NCI-H2029 treated with DMSO at 0.1 percent for 48 hours (cell line): ENCODE results near the gene YIPF3.
A peak's percentile ranks its signal among the peaks of the same experiment; 100 is the strongest.
"Not testable (repeated sequence)": the region's sequence is repeated elsewhere in the genome, so short reads cannot be mapped to it uniquely, and the experiment has no call there.

ENCODE experiments used
- DNase-seq: peaks from one replicate; lab custom pipeline; 2025; lab: John Stamatoyannopoulos, UW

Gene YIPF3

DNA sequence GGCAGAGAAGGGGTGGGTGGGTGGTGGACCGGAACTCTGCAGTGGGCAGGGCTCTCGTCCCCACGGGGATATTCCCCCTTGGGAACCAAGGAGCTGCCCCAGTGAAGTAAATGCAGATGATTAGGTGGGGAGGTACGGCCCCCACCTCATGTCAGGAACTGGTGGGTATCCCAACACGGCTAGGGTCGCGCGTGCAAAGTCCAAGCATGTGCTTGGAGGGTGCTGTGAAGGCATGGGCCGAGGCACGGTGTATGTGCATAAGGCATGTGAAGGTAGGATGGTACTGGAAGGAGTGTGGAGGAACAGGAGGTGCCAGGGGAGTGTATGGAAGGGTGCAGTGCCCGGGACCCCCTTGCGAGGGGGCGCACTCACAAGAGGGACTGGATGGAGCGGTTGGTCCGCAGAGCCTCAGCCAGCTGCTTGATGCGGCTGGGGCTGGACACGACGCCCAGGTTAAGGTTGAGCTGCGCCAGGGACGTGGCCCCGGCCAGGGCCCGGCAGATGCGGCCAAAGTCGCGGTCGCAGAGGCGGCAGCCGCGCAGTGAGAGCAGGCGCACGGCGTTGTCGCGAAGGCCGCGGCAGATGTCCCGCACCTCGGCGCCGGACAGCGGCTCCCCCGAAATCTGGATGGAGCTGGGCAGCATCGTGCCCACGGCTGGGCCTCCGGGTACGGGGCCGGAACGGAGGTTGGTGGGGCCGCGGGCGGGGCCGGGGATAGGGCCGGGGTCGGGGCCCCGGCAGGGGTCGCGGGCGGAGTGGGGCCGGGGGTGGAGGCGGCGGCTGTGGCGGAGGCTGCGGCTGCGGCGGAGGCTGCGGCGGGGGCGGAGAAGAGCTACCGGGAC lies 7.4 kb downstream of the YIPF3 start:
- no peak for DNase-seq

- DNase-seq, result no peak
Measured at GRCh38 chr6:43508481-43509141, 8.1 kb downstream of the YIPF3 start.

DNA sequence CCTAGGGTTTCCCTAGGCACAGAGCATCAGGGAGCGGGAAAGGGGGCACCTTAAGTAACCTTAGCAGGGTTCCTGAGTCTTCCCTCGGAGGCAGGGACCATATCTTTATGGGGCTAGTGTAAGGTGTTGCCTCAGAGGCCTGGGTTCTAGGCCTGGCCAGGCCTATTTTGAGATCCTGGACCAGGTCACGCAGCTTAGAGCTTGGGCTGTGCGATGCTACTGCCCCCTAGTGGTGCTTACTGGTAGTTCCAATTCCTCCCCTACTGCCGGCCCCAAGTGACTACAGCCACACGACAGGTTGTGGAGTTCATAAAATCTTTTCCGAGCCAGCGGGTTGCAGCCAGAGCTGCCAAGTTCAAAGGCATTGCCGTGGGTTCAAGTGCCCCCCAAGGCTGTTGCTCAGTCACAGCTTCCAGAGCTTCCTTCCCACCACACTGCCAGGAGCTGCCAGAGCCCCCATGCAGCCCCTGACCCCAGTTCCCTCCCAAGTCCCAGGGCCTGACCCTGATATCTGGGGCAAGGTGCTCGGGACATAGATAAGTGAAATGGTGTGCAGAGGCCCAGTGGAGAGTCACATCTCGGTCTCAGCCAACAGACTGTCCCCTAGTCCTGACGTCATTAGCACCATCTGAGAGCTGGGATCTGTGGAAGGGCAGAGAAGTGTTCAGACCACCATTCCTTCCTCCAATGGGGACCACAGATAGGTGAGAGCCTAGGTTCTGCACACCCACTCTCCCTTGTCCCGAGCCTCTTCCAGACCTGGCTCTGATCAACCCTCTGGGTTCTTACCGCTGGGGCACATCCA lies 9.9 kb downstream of the YIPF3 start:
- peak; percentile 55 for DNase-seq

GRCh38 chr6:43506171-43506570 lies 10.6 kb downstream of the YIPF3 start:
- no peak for DNase-seq

DNA sequence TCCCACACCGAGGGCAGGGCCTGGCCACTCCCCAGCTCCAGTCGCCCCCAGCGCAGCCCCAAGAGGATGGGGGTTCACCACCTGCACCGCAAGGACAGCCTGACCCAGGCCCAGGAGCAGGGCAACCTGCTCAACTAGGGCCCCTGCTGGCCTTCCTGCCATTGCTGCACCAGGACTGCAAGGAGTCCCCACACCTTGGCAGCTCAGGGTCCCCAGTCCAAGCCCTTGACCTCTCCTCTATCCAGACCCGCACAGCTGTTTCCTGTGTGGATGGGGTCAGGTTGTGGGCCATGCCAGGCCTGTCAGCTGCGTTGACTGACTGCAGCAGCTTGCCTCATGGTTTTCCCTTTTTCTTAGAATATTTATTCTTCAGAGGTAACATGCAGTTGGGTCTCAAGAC lies 11.0 kb downstream of the YIPF3 start:
- no peak for DNase-seq

DNA sequence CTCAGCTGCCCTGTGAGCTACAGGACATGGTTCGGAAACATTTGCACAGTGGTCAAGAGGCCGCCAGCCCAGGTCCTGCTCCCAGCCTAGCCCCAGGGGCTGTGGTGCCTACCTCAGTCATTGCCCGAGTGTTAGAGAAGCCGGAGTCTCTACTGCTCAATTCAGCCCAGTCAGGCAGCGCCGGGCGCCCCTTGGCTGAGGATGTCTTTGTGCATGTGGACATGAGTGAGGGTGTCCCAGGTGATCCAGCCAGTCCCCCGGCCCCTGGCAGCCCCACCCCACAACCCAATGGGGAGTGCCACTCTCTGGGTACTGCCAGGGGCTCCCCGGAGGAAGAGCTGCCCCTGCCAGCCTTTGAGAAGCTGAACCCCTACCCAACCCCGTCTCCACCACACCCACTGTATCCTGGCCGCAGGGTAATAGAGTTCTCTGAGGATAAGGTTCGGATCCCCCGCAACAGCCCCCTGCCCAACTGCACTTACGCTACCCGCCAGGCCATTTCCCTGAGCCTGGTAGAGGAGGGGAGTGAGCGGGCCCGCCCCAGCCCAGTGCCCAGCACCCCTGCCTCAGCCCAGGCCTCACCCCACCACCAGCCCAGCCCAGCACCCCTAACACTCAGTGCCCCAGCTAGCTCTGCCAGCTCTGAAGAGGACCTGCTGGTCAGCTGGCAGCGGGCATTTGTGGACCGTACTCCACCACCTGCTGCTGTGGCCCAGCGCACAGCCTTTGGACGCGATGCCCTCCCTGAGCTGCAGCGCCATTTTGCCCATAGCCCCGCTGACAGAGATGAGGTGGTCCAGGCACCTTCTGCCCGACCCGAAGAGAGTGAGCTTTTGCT lies 11.8 kb downstream of the YIPF3 start:
- DNase-seq, result no peak

DNA sequence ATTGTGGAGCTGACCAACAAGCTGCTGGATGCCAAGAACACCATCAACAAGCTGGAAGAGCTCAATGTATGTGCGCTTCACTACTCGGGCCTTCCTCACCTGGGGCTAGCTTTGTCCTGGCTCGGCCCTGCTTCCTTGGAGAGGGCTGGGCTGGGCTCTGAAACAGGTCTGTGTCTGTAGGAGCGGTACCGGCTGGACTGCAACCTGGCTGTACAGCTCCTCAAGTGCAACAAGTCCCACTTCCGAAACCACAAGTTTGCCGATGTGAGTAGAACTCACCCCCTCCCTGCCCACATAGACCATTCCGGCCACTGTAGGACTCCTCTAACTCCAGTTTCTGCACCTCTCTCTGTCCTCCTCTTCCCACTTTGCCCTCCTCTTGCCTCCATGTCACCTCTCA lies 13.3 kb downstream of the YIPF3 start:
- no peak for DNase-seq

DNA sequence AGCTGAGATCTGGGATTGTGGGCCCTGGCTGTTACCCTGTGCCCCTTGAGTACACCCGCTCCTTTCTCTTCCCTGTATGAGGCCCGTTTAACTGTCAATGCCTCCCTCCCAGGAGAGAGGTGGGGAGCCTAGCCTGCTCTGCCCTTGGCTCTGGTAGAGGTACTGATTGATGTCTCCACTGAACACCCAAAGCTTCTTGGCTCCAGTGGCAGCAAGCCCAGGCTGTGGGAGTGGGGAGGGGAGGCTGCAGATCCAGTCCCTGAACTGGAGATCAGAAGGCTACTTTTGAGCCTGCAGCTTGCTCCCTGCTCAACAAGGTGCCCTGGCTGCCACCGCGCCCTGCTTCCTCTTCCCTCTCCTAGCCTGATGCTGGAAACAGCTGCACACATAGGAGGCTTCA lies 14.1 kb downstream of the YIPF3 start:
- DNase-seq, result no peak

DNA sequence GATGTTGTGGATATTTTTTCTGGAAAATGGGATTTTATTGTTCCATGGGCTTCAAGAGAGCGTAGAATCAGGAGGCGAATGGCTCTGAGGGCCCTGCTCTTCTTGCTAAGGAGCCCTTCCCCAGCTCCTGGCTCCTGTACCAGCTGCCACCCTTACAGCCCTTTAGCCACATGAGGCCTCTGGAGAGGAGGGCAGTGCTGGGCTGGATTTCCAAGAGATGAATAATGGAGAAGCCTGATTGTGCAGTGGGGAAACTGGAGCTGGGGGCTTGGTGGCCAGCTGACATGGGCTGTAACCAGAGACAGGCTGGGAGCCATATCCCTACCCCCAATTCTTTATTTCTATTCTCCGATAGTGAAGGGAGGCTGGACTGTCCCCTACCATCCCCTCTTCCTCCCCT lies 15.8 kb downstream of the YIPF3 start:
- DNase-seq, result no peak

GRCh38 chr6:43499028-43499815 lies 17.5 kb downstream of the YIPF3 start:
- DNase-seq, result no peak

GRCh38 chr6:43498291-43498690 lies 18.4 kb downstream of the YIPF3 start:
- DNase-seq, result not testable (repeated sequence)

- DNase-seq, result no peak
Measured at GRCh38 chr6:43497689-43498088, 19.0 kb downstream of the YIPF3 start.

DNA sequence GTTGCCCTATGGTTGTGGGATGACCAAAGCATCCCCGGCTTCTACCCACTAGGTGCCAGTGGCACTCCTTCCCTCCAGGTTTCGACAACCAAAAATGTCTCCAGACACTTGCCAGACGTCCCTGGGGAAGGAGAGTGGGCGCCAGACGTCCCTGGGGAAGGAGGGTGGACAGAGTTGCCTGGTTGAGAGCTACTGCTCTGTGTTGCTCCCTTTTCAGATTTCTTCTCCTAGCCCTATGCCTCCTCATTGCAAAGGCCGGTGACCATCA lies 19.7 kb downstream of the YIPF3 start:
- DNase-seq, result no peak

DNA sequence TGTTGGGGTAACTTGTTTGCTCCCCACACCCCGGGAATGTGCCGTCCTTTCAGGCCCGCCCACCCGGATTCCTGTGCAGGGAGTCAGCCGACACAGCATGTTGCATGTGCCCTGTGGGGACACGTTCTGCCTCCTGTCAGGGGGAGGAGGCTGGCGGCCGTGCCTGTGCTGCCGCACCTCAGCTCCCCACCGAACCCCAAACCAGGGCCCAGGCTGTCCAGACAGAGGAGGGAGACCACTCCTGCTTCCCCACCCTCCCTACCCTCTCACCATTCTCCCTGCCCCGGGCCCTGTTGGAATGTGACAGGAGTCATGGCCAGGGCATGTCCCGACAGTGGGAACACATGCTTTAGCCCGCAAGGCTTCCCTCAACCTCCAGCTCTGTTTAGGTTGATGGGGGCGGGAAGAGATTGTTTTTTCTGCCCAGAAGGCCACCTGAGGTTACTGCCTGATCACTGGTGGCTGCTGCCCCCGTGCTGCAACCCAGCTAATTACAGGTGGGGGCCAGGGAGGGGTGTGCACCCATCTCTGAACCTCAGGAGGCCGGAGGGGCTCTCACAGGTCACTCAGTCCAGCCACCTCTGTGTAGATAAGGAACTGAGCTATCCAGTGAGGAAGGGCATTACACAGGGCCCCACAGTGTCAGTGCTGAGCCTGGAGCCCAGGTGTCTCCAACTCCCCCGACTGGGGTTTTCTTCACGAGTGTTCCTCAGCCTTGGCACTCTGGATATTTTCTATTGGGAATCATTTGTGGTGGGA lies 20.2 kb downstream of the YIPF3 start:
- no peak for DNase-seq

- DNase-seq, result no peak
Measured at GRCh38 chr6:43495409-43495941, 21.3 kb downstream of the YIPF3 start.

DNA sequence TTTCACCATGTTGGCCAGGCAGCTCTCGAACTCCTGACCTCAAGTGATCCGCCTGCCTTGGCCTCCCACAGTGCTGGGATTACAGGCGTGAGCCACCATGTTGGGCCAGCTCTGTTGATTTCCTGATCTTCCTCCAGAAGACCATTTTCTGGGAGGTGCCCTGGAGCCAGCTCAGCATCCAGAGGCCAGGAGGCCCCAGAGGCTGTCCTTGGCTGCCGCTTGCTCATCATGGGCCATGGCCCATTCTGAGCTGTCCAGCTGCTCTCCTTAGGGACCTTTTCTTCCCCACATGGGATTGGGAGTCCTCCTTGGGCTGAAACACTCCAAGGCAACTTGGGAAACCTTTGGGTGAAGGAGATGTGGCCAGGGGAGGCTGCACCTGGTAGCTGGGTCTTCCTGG lies 22.0 kb downstream of the YIPF3 start:
- no peak for DNase-seq

- no peak for DNase-seq
Measured at GRCh38 chr6:43494321-43494720, 22.4 kb downstream of the YIPF3 start.

- DNase-seq, result no peak
Measured at GRCh38 chr6:43493833-43494232, 22.9 kb downstream of the YIPF3 start.

DNA sequence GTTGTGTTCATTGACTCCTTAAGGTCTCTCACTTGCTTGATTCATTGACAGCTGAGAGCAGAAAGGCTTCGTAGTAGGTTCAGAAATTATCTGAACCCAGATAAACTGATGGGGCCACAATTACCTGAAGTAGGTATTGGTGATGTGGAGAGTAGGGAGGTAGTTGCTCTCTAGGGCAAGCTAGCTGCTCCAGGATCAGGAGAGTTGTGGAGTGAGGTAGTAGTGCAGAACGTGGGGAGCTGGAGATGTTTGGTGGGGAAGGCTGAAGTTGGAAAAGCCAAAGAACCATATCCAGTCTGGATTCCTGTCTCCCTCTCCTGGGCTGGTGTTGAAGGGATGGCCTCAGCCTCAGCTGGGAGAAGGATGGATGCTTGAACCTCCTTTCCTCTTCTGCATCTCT lies 23.5 kb downstream of the YIPF3 start:
- DNase-seq, result no peak

DNA sequence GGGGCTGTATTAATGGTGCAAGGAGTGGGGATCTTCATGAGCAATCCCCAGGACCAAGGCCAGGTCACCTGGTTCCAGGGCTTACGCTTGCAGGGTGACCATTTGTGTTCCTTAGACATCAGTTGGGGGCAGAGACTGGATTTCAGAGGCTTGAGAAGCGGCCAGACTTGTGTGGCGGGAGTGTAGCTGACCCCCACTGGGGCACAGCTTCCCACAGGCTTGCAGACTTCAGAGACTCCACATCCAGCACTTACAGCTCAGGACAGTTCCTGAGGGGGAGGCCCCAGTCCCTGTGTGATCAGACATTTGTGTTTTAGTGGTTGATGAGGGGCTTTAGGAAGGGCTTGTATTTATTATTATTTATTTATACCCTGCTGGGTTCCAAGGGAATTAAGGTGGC lies 24.1 kb downstream of the YIPF3 start:
- no peak for DNase-seq
